Neural cell (in vitro differentiated cells): Measurements from ENCODE around the gene FOXK2.

Experiments
- EP300 ChIP-seq: fragments of 450-650 bp; conservative IDR thresholded peaks from 2 replicates; pipeline ENCODE4 v1.6.1; 2014; ENCODE audit warnings: antibody characterized with exemption, mild to moderate bottlenecking, moderate library complexity; ENCODE audit not compliant: poor library complexity, severe bottlenecking
- TF ChIP-seq, protein P1 (sequence below): fragments of 450-650 bp; IDR thresholded peaks from 2 replicates; pipeline ENCODE4 v1.5.1; 2014; ENCODE audit warnings: antibody characterized with exemption, mild to moderate bottlenecking, moderate library complexity; ENCODE audit not compliant: poor library complexity, severe bottlenecking

DNA sequence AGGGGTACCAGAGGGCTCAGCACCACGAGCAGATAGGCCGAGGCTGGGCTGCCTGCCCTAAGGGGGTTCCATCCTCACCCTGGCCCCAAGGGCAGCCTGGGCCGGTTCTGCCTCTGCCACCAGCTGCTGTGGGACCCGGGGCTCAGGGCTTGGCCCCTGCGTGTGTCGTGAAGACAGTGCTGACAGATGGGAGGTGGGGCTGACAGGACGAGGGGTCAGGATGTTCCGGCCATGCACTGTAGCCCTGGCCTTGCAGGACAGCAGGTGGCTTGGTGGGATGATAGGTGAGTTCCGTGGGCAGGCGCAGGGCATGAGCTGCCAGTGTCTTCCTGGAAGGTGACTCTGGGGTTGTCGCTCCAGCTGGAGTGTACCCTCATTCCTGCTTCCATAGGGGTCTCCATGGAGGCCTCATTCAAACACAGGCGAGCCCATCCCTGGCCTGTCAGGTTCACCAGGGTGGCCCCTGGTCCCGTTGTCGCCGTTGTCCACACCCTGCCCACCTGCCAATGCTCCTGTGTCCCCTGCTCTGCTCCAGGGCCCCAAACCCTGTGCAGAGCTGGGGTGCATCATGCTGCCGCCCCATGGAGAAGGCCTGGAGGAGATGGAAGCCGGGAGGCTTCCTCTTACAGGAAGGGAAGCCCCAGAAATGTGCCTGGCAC is 71.5 kb downstream of the FOXK2 start:
- TF ChIP-seq, protein P1, sequence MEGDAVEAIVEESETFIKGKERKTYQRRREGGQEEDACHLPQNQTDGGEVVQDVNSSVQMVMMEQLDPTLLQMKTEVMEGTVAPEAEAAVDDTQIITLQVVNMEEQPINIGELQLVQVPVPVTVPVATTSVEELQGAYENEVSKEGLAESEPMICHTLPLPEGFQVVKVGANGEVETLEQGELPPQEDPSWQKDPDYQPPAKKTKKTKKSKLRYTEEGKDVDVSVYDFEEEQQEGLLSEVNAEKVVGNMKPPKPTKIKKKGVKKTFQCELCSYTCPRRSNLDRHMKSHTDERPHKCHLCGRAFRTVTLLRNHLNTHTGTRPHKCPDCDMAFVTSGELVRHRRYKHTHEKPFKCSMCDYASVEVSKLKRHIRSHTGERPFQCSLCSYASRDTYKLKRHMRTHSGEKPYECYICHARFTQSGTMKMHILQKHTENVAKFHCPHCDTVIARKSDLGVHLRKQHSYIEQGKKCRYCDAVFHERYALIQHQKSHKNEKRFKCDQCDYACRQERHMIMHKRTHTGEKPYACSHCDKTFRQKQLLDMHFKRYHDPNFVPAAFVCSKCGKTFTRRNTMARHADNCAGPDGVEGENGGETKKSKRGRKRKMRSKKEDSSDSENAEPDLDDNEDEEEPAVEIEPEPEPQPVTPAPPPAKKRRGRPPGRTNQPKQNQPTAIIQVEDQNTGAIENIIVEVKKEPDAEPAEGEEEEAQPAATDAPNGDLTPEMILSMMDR: no peak
- no peak for TF ChIP-seq EP300
